HG02798 (cell line): ENCODE data around the gene AFF1.
"Not testable (repeated sequence)": the region's sequence is repeated elsewhere in the genome, so short reads cannot be mapped to it uniquely, and the experiment has no call there.

Experiments
- ATAC-seq: cut with Tn5 transposase; IDR thresholded peaks from one replicate; pipeline ENCODE4 v1.9.1; 2021; ENCODE audit warnings: mild to moderate bottlenecking; ENCODE audit not compliant: unreplicated experiment, poor library complexity

The AFF1 gene

DNA sequence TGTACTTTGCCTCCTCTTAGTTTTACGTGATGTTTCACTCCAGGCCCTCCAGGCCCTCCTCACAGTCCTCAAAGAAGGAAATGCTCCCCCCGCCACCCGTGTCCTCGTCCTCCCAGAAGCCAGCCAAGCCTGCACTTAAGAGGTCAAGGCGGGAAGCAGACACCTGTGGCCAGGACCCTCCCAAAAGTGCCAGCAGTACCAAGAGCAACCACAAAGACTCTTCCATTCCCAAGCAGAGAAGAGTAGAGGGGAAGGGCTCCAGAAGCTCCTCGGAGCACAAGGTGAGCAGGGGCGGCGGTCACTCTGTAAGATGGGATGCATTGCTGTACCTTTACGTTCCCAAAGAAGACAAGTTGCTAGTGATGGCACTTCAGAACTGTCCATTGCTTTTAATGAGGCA lies 191.2 kb downstream of the AFF1 start:
- no peak for ATAC-seq

DNA sequence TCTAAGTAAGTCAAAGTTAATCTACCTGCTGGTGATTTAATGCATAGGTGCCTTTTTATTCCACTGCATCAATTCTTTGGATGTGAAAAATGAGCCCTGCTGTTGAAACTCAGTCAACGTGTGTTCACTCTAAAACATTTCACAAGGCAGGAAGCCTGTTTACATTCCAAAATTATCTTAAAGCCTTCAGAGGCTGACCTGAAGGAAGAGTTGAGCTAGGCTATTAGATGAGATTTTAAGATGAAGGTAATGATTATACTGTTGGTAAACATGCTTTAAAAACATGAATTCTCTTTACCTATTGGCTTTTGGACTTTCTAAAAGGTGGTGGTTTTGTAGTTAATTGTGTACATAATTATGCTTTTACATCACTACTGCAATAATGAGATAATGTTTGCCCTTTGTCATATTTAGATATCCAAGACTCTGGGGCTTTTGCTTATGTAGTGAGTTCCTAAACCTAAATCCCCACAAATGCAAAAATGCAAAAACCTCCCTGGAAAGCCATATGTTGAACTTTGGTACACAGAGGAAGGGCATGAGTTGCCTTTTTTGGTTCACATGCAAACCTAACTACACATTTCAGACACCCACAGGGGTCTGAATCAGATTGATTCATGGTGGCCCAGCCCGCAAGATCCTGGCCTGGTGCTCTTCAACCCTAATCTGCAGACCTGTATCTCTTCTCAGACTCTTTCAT lies 193.3 kb downstream of the AFF1 start:
- ATAC-seq = no peak

DNA sequence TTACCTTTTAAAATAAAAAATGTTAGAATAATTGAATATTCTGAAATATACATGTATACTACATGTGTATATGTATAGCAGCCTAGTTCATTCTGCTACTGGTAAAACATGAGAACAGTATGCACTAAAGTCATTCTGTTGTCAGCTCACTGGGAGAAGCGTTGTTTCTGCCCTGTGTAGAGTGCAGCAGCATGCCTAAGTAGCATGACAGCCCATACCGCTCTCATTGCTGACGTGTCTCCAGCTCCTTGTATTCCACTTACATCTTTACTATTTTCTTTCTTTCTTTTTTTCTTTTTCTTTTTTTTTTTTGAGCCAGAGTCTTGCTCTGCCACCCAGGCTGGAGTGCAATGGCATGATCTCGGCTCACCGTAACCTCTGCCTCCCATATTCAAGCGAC lies 194.9 kb downstream of the AFF1 start:
- ATAC-seq = no peak

DNA sequence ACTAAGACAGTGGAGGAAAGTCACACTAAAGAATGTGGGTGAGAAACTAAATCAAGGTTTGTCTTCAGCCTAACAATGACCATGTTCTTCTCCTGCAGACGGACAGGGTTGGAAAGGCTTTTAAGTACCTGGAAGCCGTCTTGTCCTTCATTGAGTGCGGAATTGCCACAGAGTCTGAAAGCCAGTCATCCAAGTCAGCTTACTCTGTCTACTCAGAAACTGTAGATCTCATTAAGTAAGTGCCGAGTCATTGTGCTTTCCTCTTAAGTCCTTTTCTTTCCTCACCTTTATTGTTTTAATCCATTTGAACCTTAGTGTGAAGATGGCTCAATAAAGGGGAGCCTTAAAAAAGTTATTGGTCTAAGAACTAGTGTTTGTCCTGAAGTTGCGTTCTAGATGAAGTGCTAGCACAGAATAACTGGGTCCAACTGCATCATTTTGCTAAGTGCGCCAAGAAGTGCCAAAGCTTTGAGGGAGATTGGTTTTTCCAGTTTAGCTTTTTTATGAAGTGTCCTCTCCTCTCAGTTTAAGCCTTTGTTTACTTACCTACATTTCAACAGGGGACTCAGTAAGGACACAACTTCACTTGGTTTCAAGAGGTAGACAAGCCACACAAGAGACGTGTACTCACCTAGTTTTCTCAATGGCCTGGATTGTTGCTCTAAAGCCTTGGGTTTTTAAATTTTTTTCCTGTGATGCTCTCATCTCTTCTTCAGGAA lies 196.3 kb downstream of the AFF1 start:
- no peak for ATAC-seq

DNA sequence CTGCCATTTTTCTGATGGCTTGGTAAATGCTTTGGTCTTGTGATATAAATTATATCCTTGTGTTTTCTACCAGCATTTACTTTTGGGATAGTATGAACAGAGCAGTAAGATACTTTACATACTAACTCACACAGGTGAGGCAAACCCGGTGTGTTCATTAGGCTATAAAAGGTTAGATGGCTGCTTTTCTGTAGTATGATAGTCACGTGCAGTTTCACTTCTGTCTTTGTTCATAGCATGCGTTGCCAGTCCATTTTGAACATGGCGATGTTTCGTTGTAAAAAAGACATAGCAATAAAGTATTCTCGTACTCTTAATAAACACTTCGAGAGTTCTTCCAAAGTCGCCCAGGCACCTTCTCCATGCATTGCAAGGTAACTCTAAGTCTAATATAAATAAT lies 197.2 kb downstream of the AFF1 start:
- no peak for ATAC-seq

DNA sequence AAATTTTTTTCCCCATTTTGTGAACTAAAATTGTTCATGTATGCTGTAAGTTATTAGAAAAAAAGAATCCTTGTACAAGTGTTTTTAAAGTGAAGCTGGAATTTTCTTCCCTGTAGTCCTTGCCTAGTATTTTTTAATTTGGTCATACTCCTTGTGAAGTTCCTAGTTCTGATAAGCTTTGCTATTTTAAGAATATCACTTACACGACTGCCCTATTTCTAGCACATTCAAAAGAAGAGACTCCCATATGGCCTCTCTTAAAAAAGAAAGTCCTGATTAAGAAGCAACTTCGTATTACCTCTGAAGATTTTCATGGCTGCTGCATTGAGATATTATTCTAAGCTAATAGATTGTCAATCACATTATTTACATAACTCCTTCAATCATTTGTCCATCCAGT lies 198.4 kb downstream of the AFF1 start:
- ATAC-seq = no peak

DNA sequence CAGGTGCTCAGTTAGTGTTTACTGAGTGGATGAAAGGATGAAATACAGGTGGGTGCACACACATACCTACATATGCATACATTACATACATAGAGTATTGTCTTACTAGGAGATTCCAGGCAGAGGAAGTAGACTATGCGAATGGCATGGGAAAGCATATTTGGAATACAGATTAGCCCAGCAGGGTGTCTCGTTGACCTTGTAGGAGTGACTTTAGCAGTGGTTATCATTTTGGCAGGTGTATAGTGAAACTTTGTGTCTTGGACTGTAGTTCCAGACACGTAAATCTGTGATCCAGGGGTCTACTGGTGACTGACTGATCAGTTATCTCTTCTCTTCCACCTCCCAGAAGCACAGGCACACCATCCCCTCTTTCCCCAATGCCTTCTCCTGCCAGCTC lies 199.3 kb downstream of the AFF1 start:
- no peak for ATAC-seq

DNA sequence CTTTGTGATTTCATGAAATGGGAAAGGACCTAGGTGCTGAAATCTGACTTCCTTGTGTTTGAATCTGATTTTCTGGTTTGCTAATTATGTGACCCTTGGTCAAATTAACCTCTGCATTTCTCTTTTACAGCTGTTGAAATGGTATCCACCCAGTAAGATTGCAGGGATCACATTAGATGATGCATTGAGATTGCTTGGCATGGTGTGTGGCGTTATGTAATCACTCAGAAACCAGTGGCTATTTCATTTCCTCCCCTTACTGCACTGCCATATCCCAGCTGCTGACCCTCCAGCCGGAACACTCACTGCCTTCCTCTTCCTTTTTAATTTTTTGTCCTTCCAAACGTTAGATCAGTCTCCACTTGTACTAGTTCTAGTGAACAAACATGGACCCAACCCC lies 206.6 kb downstream of the AFF1 start:
- ATAC-seq = no peak

DNA sequence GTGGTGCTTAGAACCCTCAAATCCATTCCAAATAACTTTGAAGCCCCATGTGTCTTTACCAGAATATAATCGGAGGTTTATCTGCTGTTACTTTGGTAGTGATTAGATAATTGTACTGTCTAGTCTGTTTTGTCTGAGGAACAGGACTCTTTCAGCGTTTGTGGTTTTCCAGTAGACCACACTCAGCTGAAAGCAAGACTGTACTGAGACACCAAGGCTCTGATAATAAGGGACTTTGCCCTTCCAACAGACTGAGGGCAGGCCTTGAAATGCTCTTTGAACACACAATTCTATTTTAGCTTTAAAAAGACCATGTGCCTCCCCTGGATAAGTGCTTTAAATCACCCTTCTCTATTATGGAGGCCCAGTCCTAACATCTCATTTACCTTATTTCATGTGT lies 209.5 kb downstream of the AFF1 start:
- ATAC-seq = peak; percentile 50

DNA sequence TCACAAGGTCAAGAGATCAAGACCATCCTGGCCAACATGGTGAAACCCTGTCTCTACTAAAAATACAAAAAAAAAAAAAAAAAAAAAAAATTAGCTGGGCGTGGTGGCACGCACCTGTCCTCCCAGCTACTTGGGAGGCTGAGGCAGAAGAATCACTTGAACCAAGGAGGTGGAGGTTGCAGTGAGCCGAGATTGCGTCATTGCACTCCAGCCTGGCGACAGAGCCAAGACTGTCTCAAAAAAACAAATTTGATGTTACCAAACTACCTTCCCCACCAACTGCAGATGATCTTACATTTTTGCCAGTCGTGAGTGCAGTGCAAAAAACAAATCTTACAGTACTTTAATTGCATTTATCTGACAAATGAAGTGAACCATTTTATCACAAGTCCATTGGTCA lies 211.1 kb downstream of the AFF1 start:
- ATAC-seq = not testable (repeated sequence)

DNA sequence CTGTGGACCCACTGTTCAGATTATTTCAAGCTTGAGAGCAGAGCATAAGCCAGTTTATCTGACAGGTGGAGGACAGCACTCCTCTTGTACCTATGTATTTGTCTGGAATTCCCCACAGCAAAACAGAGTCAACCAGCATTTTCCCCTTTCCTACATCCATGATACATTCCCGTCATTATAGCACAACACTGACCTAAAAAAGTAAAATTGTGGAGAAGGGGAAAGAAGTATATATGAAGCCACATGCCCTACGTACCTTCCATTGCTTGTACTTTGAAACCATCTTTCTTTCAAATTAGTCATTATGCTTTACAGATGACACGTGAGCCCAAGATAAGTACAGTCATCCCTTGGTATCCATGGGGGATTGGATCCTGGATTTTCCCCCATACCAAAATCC lies 212.3 kb downstream of the AFF1 start:
- no peak for ATAC-seq

DNA sequence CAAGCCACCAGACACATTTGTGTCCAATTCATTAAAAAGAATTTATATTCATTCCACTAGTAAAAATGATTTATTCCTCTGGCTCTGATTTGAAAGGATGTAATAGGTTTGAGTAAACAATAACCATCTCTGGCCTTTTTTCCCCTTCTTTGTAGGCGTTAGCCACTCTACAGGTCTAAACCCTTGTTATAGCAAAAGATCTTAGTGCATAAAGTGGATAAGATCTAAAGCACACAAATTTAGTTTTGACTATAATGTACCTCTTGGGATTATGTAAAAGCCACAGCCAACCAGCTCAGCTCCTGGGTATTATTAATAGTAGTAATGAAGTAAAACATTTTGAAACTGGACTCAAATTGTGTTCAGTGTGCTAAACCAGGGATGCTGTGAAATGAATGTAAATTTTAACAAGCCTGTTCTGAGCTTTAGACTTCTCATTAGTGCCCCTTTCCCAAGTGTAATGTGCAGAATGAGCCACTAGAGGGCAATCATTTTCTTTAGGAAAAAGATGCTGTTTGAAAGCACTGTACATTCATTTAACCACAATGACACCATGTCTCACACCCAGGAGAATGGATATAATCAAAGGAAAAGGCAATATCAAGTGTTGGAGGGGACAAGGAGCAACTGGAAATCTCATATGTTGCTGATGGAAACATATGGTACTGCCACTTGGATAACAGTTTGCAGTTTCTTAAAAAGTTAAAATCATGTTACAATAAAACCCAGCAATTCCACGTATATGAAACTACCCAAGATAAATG lies 215.9 kb downstream of the AFF1 start:
- ATAC-seq = peak; percentile 68

DNA sequence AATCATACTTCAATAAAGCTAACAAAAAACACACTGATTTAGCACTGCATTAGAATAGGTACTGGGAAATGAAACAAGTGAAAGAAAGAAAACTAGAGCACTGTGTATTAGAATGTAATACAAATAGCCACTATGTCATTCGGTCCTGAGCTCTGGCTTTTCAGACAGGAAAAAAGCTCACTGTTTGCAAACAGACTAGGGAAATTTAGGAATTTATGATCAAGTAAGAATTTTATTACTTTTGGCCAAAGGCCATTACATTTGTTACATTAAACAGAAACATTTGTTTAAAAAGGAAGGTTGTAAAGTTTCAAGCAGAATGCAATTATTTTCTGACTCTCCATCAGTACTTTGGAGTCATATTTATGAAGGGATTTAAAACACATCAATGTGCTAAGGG lies 216.9 kb downstream of the AFF1 start:
- ATAC-seq = no peak

DNA sequence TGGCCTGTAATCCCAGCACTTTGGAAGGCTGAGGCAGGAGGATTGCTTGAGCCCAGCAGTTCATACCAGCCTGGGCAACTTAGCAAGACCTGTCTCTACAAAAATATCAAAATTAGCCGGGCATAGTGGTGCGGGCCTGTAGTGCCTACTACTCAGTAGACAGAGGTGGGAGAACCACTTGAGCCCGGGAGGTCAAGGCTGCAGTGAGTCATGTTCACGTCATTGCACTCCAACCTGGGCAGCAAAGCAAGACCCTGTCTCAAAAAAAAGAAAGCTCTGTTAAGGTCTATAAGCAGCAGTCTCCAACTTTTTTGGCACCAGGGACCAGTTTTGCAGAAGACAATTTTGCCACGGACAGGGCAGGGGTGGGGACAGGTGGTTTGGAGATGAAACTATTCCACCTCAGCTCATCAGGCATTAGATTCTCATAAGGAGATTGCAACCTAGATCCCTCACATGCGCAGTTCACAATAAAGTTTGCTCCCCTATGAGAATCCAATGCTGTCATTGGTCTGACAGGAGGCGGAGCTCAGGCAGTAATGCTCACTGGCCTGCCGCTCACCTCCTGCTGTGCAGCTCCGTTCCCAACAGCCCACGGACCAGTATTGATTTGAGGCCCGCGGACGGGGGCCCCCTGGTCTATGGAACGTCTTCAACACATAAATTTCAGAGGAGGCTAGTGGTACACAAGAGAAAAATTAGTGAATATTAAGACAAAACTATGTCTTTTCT lies 217.7 kb downstream of the AFF1 start:
- no peak for ATAC-seq

DNA sequence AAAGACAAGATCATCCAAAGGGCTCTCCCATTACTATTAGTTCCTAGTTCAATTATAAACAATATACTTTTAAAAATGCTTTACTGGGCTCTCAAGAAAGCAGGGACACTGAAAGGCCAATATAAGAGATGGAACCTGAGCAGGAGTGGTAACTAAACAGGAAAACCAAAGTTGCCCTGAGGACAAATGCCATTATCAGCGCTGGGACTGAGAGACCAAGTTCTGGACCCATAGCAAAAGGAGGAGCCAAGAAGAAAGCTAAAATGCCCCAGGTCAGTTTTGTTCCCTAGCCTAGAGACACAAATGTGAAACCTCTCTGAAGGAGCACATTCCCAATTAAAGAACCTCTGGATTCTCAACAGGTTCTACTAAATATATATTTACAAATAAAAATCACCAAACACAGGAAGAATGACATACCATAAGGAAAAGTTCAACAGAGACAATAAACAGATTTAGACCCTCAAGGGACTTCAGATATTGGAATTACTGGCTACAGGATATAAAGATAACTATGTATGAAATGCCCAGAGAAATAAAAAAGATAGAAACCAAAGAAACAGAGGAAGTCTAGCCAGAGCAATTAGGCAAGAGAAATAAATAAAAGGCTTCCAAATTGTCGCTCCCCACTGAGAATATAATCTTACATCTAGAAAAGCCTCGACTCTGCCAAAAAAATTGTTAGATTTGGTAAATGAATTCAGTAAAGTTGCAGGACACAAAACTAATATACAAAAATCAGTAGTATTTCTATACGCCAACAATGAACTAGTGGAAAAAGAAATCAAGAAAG lies 218.5 kb downstream of the AFF1 start:
- ATAC-seq = no peak

DNA sequence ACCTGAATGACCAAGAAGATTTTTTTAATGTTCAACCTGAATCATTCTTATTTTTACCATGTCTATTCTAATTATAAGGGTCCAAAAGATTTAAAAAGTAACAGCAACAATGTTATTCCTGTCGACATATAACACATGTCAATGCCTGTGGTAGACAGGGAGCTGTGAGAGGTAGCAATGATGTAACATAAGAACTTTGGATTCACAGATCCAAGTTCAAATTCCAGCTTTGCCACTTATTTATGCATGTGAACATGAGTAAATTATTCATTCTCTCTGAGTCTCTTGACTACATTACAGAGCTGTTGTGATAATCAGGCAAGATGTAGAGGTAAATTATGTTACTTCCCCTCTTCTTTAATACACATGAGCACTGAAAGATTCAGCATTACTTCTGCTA lies 231.1 kb downstream of the AFF1 start:
- ATAC-seq = no peak

DNA sequence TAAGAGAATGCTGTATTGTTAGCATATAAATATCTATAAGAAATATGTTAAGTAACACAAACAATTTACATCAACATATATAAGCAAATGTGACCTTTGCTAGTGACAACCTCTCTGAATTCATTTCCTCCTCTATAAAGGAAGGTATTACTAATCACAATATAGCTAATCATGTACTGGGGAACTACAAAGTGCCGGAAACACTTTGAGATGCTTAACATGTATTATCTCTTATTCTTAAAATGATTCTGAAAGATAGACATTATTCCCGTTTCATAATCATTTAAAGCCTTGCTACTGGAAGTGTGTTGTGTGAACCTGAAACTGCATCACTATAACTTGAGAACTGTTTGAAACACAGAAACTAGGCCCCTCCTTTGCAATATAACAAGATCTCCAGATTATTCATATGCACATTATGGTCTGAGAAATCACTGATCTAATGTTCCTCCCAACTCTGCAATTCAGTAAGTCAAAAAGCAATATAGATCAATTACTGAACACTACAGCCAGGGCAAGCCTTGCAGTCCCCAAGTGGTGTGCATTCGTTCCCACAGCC lies 231.6 kb downstream of the AFF1 start:
- ATAC-seq = no peak

DNA sequence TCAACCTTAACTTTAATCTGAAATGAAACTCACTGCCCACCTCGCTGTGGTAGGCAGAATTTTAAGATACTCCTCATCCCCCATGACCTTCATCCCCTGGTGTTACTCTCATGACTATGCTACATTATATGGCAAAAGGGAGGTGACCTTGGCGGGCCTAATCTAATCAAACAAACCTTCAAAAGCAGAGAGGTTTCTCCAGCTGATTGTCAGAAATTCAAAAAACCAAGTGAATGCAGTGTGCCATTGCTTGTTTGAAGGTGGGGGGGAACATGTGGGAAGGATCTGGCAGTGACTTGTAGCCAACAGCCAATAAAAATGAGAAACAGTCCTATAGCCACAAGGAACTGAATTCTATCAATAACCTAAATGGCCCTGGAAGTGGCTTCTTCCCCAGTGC lies 237.1 kb downstream of the AFF1 start:
- no peak for ATAC-seq

DNA sequence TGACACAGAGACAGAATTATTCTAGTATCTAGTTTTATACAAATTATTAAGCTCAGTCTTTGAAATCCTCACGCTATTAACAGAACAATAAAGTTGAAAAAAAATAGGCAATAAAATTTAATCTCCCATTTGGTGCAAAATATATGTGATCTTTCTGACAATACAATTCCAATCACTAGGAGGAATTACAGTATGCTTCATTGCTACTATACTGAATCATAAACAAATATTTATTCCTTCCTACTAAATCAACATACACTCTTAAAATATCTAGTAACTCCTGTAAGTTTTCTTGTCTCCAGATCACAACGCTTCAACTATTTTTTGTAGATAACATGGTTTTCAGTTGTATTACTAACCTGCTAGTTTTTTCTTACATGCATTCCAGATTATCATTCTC lies 239.9 kb downstream of the AFF1 start:
- ATAC-seq = no peak

DNA sequence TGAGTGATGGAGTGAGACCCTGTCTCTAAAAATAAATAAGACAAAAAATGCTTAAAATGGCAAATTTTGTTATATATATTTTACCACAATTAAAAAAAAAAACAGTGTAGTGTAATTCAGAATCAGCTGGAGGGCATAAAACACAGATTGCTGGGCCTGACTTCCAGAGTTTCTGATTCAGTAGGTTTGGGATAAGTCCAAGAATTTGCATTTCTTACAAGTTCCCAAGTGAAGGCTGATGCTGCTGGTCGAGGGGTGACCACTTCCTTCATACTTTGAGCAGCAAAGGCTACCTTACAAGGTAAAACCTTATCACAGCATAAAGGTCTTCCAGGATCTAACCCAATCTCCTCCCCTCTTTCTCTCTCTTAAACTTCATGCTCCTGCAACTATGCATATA lies 244.9 kb downstream of the AFF1 start:
- no peak for ATAC-seq
